Left renal pelvis (tissue), 4 donors: ENCODE measurements around the gene LGALSL. TPM values are rescaled to one million over a fixed set of nuclear protein-coding genes. Genes with fewer than 3 reads are reported as not detected.

Experiments
- DNase-seq, 4 donors: peaks; one replicate each; pipeline ENCODE4 v3.0.0-alpha.2; 2013; ENCODE audit warnings: low read depth in 4 of 4, low spot score in 3 of 4
- polyA plus RNA-seq, 4 donors: library from polyadenylated mRNA; unstranded; fragments of 120-200 nt; gene quantifications; one replicate each; pipeline ENCODE4 v1.2.1, GENCODE V29; 2013; ENCODE audit not compliant: insufficient read length in 4 of 4

The LGALSL gene
- polyA plus RNA-seq, 4 donors = 34.2 to 44.5 (median 37.8) TPM

GRCh38 chr2:64470071-64470470 is 16.1 kb downstream of the LGALSL start:
- DNase-seq = no peak

DNA sequence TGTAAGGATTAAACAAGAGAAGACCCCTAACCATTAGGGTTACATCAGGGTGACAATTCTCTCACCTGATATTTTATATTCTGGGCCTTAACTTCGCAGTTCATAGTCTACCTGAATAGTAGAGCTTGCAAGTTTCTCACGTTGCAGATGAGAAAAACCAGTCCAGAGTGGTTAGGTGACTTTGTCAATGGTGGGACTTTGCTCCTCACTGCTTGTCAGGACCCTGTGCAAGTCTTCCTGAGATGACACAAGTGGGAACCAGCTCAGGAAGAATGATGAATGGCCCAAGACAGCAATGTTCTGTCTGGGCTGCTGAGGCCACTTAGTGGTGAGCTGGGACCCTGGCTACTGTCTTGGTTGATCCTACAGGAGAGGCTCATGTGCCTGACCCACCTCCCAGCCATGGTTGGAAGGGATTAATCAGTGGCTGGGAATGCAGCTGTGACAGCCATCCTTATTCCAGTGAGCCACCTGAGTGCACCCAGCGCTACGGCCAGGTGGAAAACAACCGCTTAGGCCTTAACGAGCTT is 16.9 kb downstream of the LGALSL start:
- no peak for DNase-seq

DNA sequence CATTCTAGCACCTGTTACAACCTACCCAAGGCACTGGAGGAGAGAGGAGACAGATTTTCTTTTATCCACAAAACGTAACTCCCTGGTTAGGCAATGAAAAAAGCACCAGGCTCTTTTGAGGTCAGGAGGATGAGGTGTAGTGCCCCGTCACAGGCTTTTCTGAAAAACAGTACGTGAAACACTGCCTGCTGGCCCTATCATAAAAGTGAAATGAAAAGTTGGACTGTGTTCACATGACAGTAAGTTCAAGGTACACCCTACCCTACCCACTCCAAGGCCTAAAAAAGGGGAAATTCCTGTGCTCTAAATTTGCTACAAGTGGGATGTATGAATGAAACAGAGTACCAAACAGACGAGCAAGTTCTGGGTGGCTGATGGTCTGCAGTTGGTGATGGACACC is 17.6 kb downstream of the LGALSL start:
- DNase-seq = no peak

DNA sequence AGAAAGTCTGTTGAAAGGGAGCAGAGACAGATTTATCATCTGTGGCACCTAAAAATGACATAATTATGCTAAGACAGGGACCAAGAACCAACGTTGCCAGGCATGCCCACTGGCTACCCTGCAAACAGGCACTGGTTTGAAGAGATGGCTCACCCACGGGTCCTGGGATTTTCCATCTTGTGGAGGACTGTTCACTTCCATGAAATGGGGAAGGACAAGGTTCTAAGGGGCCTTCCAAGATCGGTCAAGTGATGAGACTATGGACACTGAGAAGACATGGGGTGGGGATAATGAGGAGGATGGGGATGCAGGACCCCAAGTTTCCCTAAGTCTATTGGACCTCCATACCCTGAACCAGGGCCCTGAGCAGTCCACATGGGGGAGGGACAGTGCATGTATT is 18.9 kb downstream of the LGALSL start:
- DNase-seq = no peak

- no peak for DNase-seq
Measured at GRCh38 chr2:64474121-64474571, 20.2 kb downstream of the LGALSL start.

- no peak for DNase-seq
Measured at GRCh38 chr2:64474636-64475035, 20.7 kb downstream of the LGALSL start.

DNA sequence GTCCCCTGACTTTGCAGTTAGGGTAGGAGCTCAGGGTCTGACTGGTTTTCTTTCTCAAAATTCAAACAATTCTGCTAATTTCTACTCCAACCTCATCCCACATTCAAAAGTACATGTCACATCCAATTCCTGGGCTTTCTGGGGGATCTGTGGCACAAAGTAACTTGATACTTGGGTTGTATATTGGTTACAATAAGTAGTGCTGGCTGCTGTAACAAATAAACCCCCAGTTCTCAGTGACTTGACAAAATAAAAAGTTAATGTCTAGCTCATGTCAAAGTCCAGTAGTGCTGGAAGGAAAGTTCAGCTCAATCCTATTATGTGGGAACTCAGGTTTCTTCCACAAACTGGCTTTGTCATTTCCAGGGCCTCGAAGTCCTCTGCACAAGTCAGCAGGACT is 23.1 kb downstream of the LGALSL start:
- DNase-seq = no peak

DNA sequence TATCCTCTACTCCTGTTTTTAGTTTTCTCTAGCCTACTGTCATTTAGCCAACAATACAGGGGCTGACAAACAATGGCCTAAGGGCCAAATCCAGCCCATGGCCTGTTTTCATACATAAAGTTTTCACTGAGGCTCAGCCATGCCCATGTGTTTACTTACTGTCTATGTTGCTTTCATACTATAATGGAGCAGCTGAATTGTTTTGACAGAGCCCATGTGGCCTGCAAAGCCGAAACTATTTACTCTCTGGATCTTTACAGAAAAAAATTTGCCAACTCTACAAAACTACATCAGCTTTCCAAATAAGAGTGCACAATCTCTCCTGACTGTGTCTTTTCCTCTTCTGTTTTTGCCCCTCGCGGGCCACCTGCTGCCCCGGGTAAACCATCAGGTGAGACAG is 24.0 kb downstream of the LGALSL start:
- DNase-seq = no peak

DNA sequence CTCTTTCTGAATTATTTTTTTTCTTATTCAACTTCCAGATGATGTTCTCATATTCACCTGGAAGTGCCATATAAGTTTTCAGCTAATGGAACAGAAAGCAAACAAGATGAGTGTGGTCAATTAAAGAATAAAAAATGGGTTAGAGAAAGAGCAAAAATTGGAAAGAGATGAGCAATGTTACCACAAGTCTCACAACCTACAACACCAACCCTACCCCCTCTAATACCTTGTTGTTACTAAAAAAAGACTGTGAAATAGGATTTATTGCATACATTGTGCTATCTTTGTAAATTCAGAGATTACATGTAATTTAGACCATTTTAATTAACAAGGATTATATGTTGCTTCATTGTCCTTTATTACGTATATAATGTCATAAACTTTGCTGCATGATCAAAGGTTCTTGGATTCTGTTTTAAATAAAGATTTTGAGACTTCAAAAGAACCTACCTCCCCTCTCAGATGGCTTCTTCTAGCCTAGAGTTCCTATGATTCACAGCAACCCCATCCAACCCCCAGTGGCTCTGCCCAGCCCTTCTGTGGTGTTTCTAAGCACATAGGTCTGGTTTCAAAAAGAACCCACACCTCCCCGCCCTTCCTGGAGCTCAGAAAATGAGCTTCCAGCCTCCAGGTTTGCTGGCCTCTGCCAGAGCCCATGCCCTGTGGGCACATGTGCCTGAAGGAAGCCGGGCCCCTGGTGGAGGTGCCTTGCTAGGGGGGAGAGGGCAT is 24.7 kb downstream of the LGALSL start:
- no peak for DNase-seq

DNA sequence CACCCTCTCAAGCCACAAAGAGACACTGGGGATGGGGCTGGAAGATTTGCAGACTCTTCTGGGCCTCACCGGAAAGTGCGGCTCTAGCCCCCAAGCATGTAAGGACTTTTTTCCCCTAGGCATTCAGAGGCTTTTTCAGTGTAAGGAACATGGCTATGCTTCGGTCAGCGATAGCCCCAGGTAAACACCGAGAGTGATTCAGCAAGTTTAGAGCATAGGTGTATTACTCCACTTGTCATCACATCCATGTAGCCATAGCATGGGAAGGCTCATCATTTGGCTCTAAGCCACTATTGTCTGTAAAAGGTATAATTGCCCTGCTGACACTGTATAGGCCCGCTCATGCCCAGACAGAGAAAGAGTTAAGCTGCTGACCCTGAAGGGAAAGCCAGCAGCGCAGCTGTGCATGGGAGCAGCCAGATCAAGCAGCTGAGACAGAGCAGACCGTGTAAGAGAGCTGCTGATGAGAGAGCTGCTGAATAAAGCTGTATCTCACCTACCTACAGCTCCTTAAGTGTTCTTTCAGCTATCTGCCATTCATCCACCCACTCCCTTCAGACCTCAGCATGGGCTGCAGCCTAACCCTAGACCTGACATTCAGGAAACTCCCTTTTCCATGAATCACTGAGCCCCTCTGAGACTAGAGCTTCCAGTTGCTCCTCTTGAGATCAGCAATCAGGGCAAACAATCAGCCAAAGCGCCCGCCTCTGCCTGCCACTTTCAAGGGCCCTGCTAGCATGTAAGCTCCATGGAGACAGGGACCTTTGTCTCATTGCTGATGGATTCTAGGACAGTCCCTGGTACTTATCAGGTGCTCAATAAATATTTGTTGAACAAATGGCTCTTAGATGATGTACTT is 25.5 kb downstream of the LGALSL start:
- no peak for DNase-seq

DNA sequence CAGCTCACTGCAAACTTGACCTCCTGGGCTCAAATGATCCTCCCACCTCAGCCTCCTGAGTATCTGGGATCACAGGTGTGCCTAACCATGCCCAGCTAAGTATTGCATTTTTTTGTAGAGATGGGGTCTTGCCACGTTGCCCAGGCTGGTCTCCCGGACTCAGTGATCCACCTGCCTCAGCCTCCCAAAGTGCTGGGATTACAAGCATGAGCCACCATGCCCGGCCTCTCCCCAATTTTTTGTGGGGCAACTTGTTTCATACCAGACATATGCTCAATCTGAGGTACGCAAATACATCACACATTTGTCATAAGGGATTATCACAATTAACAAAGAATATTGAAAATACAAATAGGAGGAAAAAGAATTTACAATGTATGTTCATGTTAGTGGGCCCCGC is 27.7 kb downstream of the LGALSL start:
- DNase-seq = no peak

DNA sequence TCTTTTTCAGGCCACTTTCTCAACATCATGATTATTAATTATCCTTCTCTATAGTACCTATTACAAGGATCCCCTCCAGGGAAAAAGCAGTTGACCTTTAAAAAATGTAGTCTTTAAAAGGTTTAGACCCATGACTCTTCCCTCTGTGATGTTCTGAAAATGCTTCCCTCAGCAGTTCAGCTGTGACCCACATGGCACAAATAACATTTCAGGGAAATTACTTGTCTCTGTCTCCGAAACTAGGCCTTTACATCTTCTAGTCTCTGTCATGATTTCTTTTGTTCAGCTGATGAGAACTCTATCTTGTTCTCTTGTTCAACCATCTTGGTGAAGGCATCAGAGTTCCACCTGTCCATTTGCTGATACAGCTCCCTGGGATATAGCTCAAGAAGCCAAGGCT is 28.3 kb downstream of the LGALSL start:
- DNase-seq = no peak

GRCh38 chr2:64482765-64483504 is 29.0 kb downstream of the LGALSL start:
- no peak for DNase-seq

DNA sequence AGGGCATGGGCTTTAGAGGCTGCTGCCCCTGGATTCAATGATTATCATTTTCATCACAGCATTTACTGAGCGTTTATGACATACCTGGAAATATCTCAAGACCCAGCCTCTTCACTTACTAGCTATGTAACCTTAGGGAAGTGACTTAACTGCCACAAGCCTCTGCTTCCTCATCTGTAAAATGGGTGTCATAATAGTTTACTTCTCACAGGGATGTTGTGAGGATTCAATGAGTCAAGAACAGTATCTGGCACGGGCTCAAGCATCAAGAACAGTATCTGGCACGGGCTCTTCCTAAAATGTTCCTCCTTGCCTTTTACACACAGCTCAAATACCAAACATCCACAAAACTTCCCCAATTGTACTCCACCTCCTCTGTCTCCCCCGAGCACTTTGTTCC is 31.4 kb downstream of the LGALSL start:
- no peak for DNase-seq

DNA sequence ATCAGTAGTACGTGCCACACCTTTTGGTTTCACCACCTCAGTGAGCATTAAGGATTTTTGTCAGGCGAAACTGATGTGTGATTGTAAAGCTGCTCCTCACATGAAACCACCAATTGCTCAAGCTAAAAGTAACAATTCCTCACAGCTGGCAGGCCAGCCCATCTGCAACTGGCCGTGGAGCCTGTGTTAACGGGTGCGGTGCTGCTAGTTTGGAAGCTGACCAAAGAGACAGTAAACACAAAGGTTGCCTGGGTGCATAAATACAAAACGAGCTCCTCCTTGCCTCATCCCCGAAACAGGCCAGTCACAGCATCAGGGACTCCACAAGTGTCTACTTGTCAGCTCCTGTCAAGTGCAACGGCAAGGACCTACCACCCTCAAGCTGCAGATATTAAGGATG is 32.0 kb downstream of the LGALSL start:
- DNase-seq = no peak

GRCh38 chr2:64487256-64488049 is 33.5 kb downstream of the LGALSL start:
- no peak for DNase-seq

- DNase-seq = peak; percentile 29 to 45 (median 41)
Measured at GRCh38 chr2:64488050-64488974, 34.4 kb downstream of the LGALSL start.

DNA sequence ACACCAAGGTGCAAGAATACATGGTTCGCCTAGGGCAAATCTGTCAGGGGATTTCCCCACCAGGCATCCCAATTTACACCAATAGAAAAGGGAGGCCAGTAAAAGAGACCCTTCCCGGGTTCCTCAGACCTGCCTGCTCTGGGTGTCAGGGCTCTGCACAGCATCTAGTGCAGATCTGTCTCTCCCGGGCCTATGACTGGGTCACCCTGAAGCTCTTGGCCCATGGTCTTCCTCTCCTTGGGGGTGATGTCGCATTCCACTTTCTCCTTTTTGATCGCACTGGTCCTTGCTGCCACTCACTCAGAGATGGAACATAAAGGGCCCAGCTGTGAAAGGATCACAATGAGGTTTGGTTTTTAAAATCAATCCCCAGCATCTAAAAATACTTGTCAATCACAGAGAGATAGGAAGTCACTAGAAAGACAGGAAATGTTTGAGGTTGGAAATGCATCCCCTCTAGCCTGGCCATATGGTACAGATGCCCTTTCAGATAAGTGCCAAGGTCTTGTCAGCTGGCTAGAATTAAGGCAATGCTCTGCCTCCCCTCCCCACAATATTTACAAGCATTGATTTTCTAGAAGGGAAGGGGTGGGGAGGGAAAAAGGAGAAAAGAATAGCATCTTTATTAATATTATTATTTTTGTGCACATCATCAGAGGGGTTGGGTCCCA is 35.3 kb downstream of the LGALSL start:
- no peak for DNase-seq

GRCh38 chr2:64491426-64491825 is 37.5 kb downstream of the LGALSL start:
- DNase-seq = no peak
